Mucosa of stomach (tissue), 1 donor: ENCODE results near the gene RNF217.
"Not testable (repeated sequence)": the region's sequence is repeated elsewhere in the genome, so short reads cannot be mapped to it uniquely, and the experiment has no call there.

ENCODE experiments used
- H3K27me3 ChIP-seq: one replicate; pipeline ENCODE4 v1.7.0; 2013; ENCODE audit warnings: mild to moderate bottlenecking, low read length; ENCODE audit not compliant: control insufficient read depth, insufficient read depth
- H3K36me3 ChIP-seq: one replicate; pipeline ENCODE4 v1.7.0; 2013; ENCODE audit warnings: low read length; ENCODE audit not compliant: control insufficient read depth, insufficient read depth
- H3K4me1 ChIP-seq: one replicate; pipeline ENCODE4 v1.7.0; 2013; ENCODE audit warnings: mild to moderate bottlenecking, low read length; ENCODE audit not compliant: control insufficient read depth, insufficient read depth
- H3K4me3 ChIP-seq: one replicate; pipeline ENCODE4 v1.7.0; 2013; ENCODE audit warnings: low read length
- H3K9ac ChIP-seq: one replicate; pipeline ENCODE4 v1.7.0; 2013; ENCODE audit warnings: mild to moderate bottlenecking, low read length, moderate library complexity
- H3K9me3 ChIP-seq: one replicate; pipeline ENCODE4 v1.7.0; 2013; ENCODE audit warnings: mild to moderate bottlenecking, low read length, moderate library complexity; ENCODE audit not compliant: control insufficient read depth
- donor health status: Pancreatic carcinoma.

Gene RNF217

GRCh38 chr6:125031385-125031784 lies 69.1 kb downstream of the RNF217 start:
- H3K9ac ChIP-seq = no peak overlapping the region
- no peaks in the 10 kb centered on the region for H3K9me3 ChIP-seq

GRCh38 chr6:125034929-125035328 lies 72.7 kb downstream of the RNF217 start:
- not testable (repeated sequence) for H3K4me3 ChIP-seq, H3K9ac ChIP-seq, H3K4me1 ChIP-seq, H3K36me3 ChIP-seq, H3K27me3 ChIP-seq, H3K9me3 ChIP-seq

More at GRCh38 chr6:125031385-125031784, 69.1 kb downstream of the RNF217 start:
- Histone ChIP-seq H3K4me3 (no peak overlapping the region), H3K36me3 (no peaks in the 10 kb centered on the region), H3K4me1 (no peaks in the 10 kb centered on the region), H3K27me3 (no peaks in the 10 kb centered on the region)

GRCh38 chr6:125036486-125036885 lies 74.2 kb downstream of the RNF217 start:
- not testable (repeated sequence) for H3K9ac ChIP-seq, H3K36me3 ChIP-seq, H3K27me3 ChIP-seq, H3K9me3 ChIP-seq, H3K4me3 ChIP-seq, H3K4me1 ChIP-seq

- Histone ChIP-seq H3K4me1 (no peaks in the 10 kb centered on the region), H3K9ac (no peak overlapping the region), H3K27me3 (no peaks in the 10 kb centered on the region), H3K36me3 (no peaks in the 10 kb centered on the region), H3K9me3 (no peaks in the 10 kb centered on the region), H3K4me3 (no peak overlapping the region)
Measured at GRCh38 chr6:125037827-125038226, 75.6 kb downstream of the RNF217 start.

GRCh38 chr6:125038925-125039324 lies 76.7 kb downstream of the RNF217 start:
- Histone ChIP-seq H3K4me1 (no peaks in the 10 kb centered on the region), H3K27me3 (no peaks in the 10 kb centered on the region), H3K9me3 (no peaks in the 10 kb centered on the region), H3K4me3 (no peak overlapping the region), H3K36me3 (no peaks in the 10 kb centered on the region), H3K9ac (no peak overlapping the region)

- H3K9me3 ChIP-seq = no peaks in the 10 kb centered on the region
- no peaks in the 10 kb centered on the region for H3K27me3 ChIP-seq
- H3K9ac ChIP-seq = no peak overlapping the region
- H3K36me3 ChIP-seq = no peaks in the 10 kb centered on the region
- H3K4me3 ChIP-seq = no peak overlapping the region
- no peaks in the 10 kb centered on the region for H3K4me1 ChIP-seq
Measured at GRCh38 chr6:125041740-125042459, 79.7 kb downstream of the RNF217 start.

GRCh38 chr6:125044066-125044465 lies 81.8 kb downstream of the RNF217 start:
- H3K4me3 ChIP-seq = no peak overlapping the region
- no peaks in the 10 kb centered on the region for H3K36me3 ChIP-seq
- no peaks in the 10 kb centered on the region for H3K4me1 ChIP-seq
- no peak overlapping the region for H3K9ac ChIP-seq
- H3K27me3 ChIP-seq = no peaks in the 10 kb centered on the region
- H3K9me3 ChIP-seq = no peaks in the 10 kb centered on the region

GRCh38 chr6:125044667-125045066 lies 82.4 kb downstream of the RNF217 start:
- H3K4me3 ChIP-seq = no peak overlapping the region
- H3K9me3 ChIP-seq = no peaks in the 10 kb centered on the region
- no peaks in the 10 kb centered on the region for H3K36me3 ChIP-seq
- no peak overlapping the region for H3K9ac ChIP-seq
- no peaks in the 10 kb centered on the region for H3K27me3 ChIP-seq
- H3K4me1 ChIP-seq = no peaks in the 10 kb centered on the region

GRCh38 chr6:125046107-125046925 lies 84.1 kb downstream of the RNF217 start:
- Histone ChIP-seq H3K9ac (no peak overlapping the region), H3K27me3 (no peaks in the 10 kb centered on the region), H3K9me3 (no peaks in the 10 kb centered on the region), H3K4me1 (no peaks in the 10 kb centered on the region), H3K36me3 (no peaks in the 10 kb centered on the region), H3K4me3 (no peak overlapping the region)

GRCh38 chr6:125048274-125048673 lies 86.0 kb downstream of the RNF217 start:
- H3K4me3 ChIP-seq = no peak overlapping the region

GRCh38 chr6:125050663-125051318 lies 88.6 kb downstream of the RNF217 start:
- no peaks in the 10 kb centered on the region for H3K9me3 ChIP-seq
- H3K4me3 ChIP-seq = no peak overlapping the region
- no peaks in the 10 kb centered on the region for H3K27me3 ChIP-seq

More at GRCh38 chr6:125048274-125048673, 86.0 kb downstream of the RNF217 start:
- H3K9me3 ChIP-seq = no peaks in the 10 kb centered on the region
- no peaks in the 10 kb centered on the region for H3K36me3 ChIP-seq
- no peaks in the 10 kb centered on the region for H3K4me1 ChIP-seq
- no peak overlapping the region for H3K9ac ChIP-seq
- H3K27me3 ChIP-seq = no peaks in the 10 kb centered on the region

GRCh38 chr6:125053809-125054208 lies 91.6 kb downstream of the RNF217 start:
- Histone ChIP-seq H3K27me3 (no peaks in the 10 kb centered on the region), H3K36me3 (no peaks in the 10 kb centered on the region), H3K4me3 (no peak overlapping the region), H3K9ac (no peak overlapping the region), H3K9me3 (no peaks in the 10 kb centered on the region), H3K4me1 (no peaks in the 10 kb centered on the region)

More at GRCh38 chr6:125050663-125051318, 88.6 kb downstream of the RNF217 start:
- H3K9ac ChIP-seq = no peak overlapping the region
- no peaks in the 10 kb centered on the region for H3K4me1 ChIP-seq
- no peaks in the 10 kb centered on the region for H3K36me3 ChIP-seq
